HepG2 (cell line): Measurements from ENCODE around the gene PGC. TPM values are rescaled to one million over a fixed set of nuclear protein-coding genes. Genes with fewer than 3 reads are reported as not detected.

Source experiments
- CC2D1A ChIP-seq: sonication (generic); formaldehyde crosslinking; IDR thresholded peaks from 2 replicates; pipeline ENCODE4 v1.8.1; 2023; ENCODE audit warnings: mild to moderate bottlenecking, missing genetic modification reagents
- CHD4 ChIP-seq: fragments of 200-600 bp; sonication (generic); IDR thresholded peaks from 2 replicates; pipeline ENCODE4 v1.7.0; 2017; ENCODE audit warnings: mild to moderate bottlenecking, low read length, borderline replicate concordance
- EP300 ChIP-seq, 3 experiments: sonication (generic) in 1 of 3; formaldehyde crosslinking in 1 of 3; IDR thresholded peaks; 2 replicates each; pipeline versions ENCODE4 v1.5.1 to v1.6.1; 2011 to 2020; ENCODE audit warnings: low read depth in 2 of 3, low read length in 2 of 3, borderline replicate concordance in 1 of 3, improper control_type of control experiment in 1 of 3, mild to moderate bottlenecking in 1 of 3, missing genetic modification reagents in 1 of 3, moderate library complexity in 1 of 3
- ETV6 ChIP-seq: sonication (generic); formaldehyde crosslinking; conservative IDR thresholded peaks from 2 replicates; pipeline ENCODE4 v1.4.0; 2020; ENCODE audit warnings: missing genetic modification reagents
- GATA4 ChIP-seq: sonication (generic); IDR thresholded peaks from 2 replicates; pipeline ENCODE4 v1.6.1; 2016; ENCODE audit warnings: antibody characterized with exemption, low read depth, borderline replicate concordance
- MEF2D ChIP-seq: sonication (generic); formaldehyde crosslinking; IDR thresholded peaks from 2 replicates; pipeline ENCODE4 v1.5.1; 2020; ENCODE audit warnings: mild to moderate bottlenecking, missing genetic modification reagents
- MZF1 ChIP-seq: sonication (generic); formaldehyde crosslinking; IDR thresholded peaks from 2 replicates; pipeline ENCODE4 v1.8.1; 2023; ENCODE audit warnings: mild to moderate bottlenecking, missing genetic modification reagents, borderline replicate concordance
- PHF5A ChIP-seq: IDR thresholded peaks from one replicate; pipeline ENCODE4 v1.6.1; 2018; ENCODE audit warnings: low read depth, missing genetic modification reagents; ENCODE audit not compliant: unreplicated experiment
- POLR2AphosphoS2 ChIP-seq: IDR thresholded peaks from 2 replicates; pipeline ENCODE4 v1.6.1; 2011; ENCODE audit warnings: low read depth, low read length, improper control_type of control experiment
- RNF2 ChIP-seq: fragments of 450-650 bp; conservative IDR thresholded peaks from 2 replicates; pipeline ENCODE4 v1.6.1; 2016; ENCODE audit warnings: low read depth
- ZNF235 ChIP-seq: sonication (generic); formaldehyde crosslinking; IDR thresholded peaks from 2 replicates; pipeline ENCODE4 v1.8.1; 2023; ENCODE audit warnings: mild to moderate bottlenecking, missing genetic modification reagents, borderline replicate concordance
- ZNF543 ChIP-seq: sonication (generic); formaldehyde crosslinking; IDR thresholded peaks from 2 replicates; pipeline ENCODE4 v1.4.0; 2020; ENCODE audit warnings: mild to moderate bottlenecking, missing genetic modification reagents
- ZNF607 ChIP-seq: sonication (generic); formaldehyde crosslinking; IDR thresholded peaks from 2 replicates; pipeline ENCODE4 v1.5.1; 2020; ENCODE audit warnings: missing genetic modification reagents, mild to moderate bottlenecking, borderline replicate concordance
- ZNF772 ChIP-seq: sonication (generic); formaldehyde crosslinking; IDR thresholded peaks from 2 replicates; pipeline ENCODE4 v1.5.0; 2020; ENCODE audit warnings: mild to moderate bottlenecking, missing genetic modification reagents
- ZNF782 ChIP-seq: sonication (generic); formaldehyde crosslinking; IDR thresholded peaks from 2 replicates; pipeline ENCODE4 v1.4.0; 2020; ENCODE audit warnings: missing genetic modification reagents, mild to moderate bottlenecking, borderline replicate concordance
- polyA plus RNA-seq, 8 experiments: library from polyadenylated mRNA; depleted of rRNA in 3 of 8; stranded (reverse) in 7 of 8; unstranded in 1 of 8; fragments of >200 nt; fragmentation: Illumina TruSeq in 4 of 8; extraction: Trizol in 4 of 8; gene quantifications; 2 replicates each; pipeline versions ENCODE4 v1.2.1 to v1.2.3, GENCODE V29; 2011 to 2016; ENCODE audit warnings: low read depth in 4 of 8, missing spikeins in 1 of 8, mixed read lengths in 1 of 8; ENCODE audit not compliant: insufficient read depth in 1 of 8
- total RNA-seq, 5 experiments: library from RNA; depleted of rRNA; stranded (reverse); fragments of >200 nt; fragmentation: Illumina TruSeq; extraction: Trizol; gene quantifications; 2 replicates each; pipeline ENCODE4 v1.2.3, GENCODE V29; 2016; ENCODE audit warnings: low read depth in 1 of 5
- TF ChIP-seq, protein P1 (sequence below): sonication (generic); formaldehyde crosslinking; IDR thresholded peaks from 2 replicates; pipeline ENCODE4 v1.8.1; 2023; ENCODE audit warnings: missing genetic modification reagents, mild to moderate bottlenecking, borderline replicate concordance
- TF ChIP-seq, protein P2 (sequence below): conservative IDR thresholded peaks from 2 replicates; pipeline ENCODE4 v1.6.1; 2018; ENCODE audit warnings: missing genetic modification reagents
- TF ChIP-seq, protein P3 (sequence below): sonication (generic); formaldehyde crosslinking; IDR thresholded peaks from 2 replicates; pipeline ENCODE4 v1.4.0; 2020; ENCODE audit warnings: low read depth, missing genetic modification reagents
- TF ChIP-seq, protein P4 (sequence below): IDR thresholded peaks from 2 replicates; pipeline ENCODE4 v1.6.1; 2012; ENCODE audit warnings: low read depth, low read length, improper control_type of control experiment
- TF ChIP-seq, protein P5 (sequence below): sonication (generic); formaldehyde crosslinking; IDR thresholded peaks from 2 replicates; pipeline ENCODE4 v1.5.1; 2020; ENCODE audit warnings: missing genetic modification reagents, mild to moderate bottlenecking, borderline replicate concordance

PGC gene
- total and polyA plus RNA-seq, 2 of the 13 experiments (the other 11 are each of a cell fraction or from before 2014, with no cell fraction given), result 426 to 502 TPM

DNA sequence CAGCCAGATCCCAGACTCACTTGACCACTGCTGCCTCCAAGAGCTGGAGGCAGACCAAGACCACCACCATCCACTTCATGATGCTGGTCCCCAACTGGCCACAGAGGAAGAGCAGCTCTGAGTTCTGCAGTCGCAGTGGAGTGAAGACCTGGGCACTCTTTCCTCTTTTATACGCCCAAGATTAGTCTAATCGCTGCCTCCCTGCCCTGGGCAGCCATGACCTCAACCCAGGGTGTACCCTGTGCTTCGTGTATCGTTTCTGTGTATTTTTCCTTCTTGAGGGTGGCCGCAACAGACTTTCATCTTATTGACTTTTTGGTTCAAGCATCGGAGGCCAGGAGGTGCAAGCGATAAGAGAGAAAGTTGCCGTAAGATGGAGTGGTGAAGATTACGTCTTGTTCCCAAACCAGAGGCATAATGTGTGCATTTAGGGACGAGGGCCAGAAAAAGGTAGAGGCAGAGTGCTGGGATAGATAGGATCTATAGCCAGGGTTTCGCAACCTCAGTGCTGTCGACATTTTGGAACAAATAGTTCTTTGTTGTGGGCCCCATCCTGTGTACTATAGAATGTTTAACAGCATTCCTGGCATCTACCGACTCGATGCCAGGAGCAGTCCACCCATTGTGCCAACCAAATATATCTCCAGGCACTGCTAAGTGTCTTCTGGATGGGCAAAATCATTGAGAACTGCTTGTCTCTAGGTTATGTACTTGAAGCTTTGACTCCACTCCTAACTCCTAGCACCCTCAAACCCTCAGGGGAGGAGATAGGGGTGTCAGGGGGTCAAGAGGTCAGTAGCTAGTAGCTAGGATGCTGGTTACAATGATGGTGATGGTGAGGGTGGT lies at the start of gene PGC (continued):
- TF ChIP-seq RNF2, result no peak
- peak; percentile 91 for TF ChIP-seq ZNF543
- no peak for TF ChIP-seq ZNF235 (CRISPR knock-in tag)
- 0 out of 2 replicates have a peak, but pooled peaks have one; percentile 24 for TF ChIP-seq ETV6 (CRISPR knock-in tag)
- peak; percentile 84; the same call in 1 of the 2 replicates for TF ChIP-seq CC2D1A (CRISPR knock-in tag)
- peak; percentile 94 for TF ChIP-seq CHD4
- no peak for TF ChIP-seq POLR2AphosphoS2
- peak; percentile 86; the same call in 1 of the 2 replicates for TF ChIP-seq ZNF782 (CRISPR knock-in tag)
- TF ChIP-seq PHF5A, result peak; percentile 61
- TF ChIP-seq, protein P1, sequence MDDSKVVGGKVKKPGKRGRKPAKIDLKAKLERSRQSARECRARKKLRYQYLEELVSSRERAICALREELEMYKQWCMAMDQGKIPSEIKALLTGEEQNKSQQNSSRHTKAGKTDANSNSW (CRISPR knock-in tag), result no peak
- TF ChIP-seq, protein P2, sequence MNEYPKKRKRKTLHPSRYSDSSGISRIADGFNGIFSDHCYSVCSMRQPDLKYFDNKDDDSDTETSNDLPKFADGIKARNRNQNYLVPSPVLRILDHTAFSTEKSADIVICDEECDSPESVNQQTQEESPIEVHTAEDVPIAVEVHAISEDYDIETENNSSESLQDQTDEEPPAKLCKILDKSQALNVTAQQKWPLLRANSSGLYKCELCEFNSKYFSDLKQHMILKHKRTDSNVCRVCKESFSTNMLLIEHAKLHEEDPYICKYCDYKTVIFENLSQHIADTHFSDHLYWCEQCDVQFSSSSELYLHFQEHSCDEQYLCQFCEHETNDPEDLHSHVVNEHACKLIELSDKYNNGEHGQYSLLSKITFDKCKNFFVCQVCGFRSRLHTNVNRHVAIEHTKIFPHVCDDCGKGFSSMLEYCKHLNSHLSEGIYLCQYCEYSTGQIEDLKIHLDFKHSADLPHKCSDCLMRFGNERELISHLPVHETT (CRISPR knock-in tag), result no peak; the same call in 1 of the 2 replicates
- TF ChIP-seq GATA4, result peak; percentile 98
- TF ChIP-seq EP300 (IDR thresholded peaks at IDR 0.05; ENCODE audit: low read depth in 2 of 2, low read length in 2 of 2), result peak; percentile 94; a peak in 3 of 4 replicates
- TF ChIP-seq EP300 (CRISPR knock-in tag; IDR thresholded peaks at IDR 0.05; ENCODE audit: borderline replicate concordance), result peak; percentile 95
- no peak for TF ChIP-seq MZF1 (CRISPR knock-in tag)
- TF ChIP-seq, protein P3, sequence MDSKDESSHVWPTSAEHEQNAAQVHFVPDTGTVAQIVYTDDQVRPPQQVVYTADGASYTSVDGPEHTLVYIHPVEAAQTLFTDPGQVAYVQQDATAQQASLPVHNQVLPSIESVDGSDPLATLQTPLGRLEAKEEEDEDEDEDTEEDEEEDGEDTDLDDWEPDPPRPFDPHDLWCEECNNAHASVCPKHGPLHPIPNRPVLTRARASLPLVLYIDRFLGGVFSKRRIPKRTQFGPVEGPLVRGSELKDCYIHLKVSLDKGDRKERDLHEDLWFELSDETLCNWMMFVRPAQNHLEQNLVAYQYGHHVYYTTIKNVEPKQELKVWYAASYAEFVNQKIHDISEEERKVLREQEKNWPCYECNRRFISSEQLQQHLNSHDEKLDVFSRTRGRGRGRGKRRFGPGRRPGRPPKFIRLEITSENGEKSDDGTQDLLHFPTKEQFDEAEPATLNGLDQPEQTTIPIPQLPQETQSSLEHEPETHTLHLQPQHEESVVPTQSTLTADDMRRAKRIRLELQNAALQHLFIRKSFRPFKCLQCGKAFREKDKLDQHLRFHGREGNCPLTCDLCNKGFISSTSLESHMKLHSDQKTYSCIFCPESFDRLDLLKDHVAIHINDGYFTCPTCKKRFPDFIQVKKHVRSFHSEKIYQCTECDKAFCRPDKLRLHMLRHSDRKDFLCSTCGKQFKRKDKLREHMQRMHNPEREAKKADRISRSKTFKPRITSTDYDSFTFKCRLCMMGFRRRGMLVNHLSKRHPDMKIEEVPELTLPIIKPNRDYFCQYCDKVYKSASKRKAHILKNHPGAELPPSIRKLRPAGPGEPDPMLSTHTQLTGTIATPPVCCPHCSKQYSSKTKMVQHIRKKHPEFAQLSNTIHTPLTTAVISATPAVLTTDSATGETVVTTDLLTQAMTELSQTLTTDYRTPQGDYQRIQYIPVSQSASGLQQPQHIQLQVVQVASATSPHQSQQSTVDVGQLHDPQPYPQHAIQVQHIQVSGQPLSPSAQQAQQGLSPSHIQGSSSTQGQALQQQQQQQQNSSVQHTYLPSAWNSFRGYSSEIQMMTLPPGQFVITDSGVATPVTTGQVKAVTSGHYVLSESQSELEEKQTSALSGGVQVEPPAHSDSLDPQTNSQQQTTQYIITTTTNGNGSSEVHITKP, result peak; percentile 46; the same call in 1 of the 2 replicates
- peak; percentile 71 for TF ChIP-seq ZNF772 (CRISPR knock-in tag)
- TF ChIP-seq, protein P4, sequence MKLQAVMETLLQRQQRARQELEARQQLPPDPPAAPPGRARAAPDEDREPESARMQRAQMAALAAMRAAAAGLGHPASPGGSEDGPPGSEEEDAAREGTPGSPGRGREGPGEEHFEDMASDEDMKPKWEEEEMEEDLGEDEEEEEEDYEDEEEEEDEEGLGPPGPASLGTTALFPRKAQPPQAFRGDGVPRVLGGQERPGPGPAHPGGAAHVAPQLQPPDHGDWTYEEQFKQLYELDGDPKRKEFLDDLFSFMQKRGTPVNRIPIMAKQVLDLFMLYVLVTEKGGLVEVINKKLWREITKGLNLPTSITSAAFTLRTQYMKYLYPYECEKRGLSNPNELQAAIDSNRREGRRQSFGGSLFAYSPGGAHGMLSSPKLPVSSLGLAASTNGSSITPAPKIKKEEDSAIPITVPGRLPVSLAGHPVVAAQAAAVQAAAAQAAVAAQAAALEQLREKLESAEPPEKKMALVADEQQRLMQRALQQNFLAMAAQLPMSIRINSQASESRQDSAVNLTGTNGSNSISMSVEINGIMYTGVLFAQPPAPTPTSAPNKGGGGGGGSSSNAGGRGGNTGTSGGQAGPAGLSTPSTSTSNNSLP, result no peak
- TF ChIP-seq, protein P5, sequence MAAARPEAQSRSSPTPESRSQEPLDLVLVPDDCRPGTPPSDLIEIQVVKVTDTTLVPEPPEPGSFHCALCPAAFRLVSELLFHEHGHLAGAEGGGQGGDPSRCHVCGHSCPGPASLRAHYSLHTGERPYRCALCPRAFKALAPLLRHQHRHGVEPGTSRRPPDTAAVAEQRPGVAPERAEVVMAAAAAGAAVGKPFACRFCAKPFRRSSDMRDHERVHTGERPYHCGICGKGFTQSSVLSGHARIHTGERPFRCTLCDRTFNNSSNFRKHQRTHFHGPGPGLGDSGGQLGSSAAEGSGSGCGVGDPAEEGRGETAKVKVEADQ (CRISPR knock-in tag), result peak; percentile 81; the same call in 1 of the 2 replicates
- no peak for TF ChIP-seq ZNF607 (CRISPR knock-in tag)
- no peak for TF ChIP-seq MEF2D
